Measurements from ENCODE around the gene SAMM50. TPM values are rescaled to one million over a fixed set of nuclear protein-coding genes. Genes with fewer than 3 reads are reported as not detected.

SAMM50 gene
- polyA plus RNA-seq, 3 donors, result 17.0 to 70.0 (median 62.5) TPM

GRCh38 chr22:43995798-43996169, 40.5 kb downstream of the SAMM50 start:
- Histone ChIP-seq H3K9ac (ENCODE audit: insufficient read depth, low read length, poor library complexity, severe bottlenecking) (peak overlapping the region; percentile 51), H3K36me3 (replicated peaks in 1 of 2; ENCODE audit: control insufficient read depth in 1 of 2, insufficient read depth in 2 of 2, low read length in 2 of 2) (peaks cover 36 to 67% of the 10 kb centered on the region in 2 donors), H3K4me1 (ENCODE audit: control insufficient read depth in 1 of 2, insufficient read depth in 2 of 2, low read length in 2 of 2) (peaks cover 13 to 14% of the 10 kb centered on the region in 2 donors), H3K4me2 (replicated peaks; ENCODE audit: extremely low read depth, low read length, poor library complexity, severe bottlenecking) (peak overlapping the region; percentile 82), H3K9me3 (replicated peaks in 1 of 2; ENCODE audit: control insufficient read depth in 1 of 2, insufficient read depth in 1 of 2, low read length in 2 of 2) (no peaks in the 10 kb centered on the region), H2AFZ (ENCODE audit: insufficient read depth, low read depth, low read length, poor library complexity, severe bottlenecking) (peak overlapping the region; percentile 85), H3K79me2 (ENCODE audit: insufficient read depth, low read length) (no peaks in the 10 kb centered on the region), H3K27me3 (ENCODE audit: control insufficient read depth in 2 of 2, insufficient read depth in 2 of 2, low read length in 2 of 2) (no peaks in the 10 kb centered on the region), H3K27ac (ENCODE audit: low read depth in 1 of 2, low read length in 2 of 2) (peak overlapping the region; percentile 45 to 77), H4K20me1 (ENCODE audit: insufficient read depth, low read length) (no peaks in the 10 kb centered on the region), H3K4me3 (replicated peaks in 1 of 3; ENCODE audit: low read depth in 2 of 3, low read length in 3 of 3) (peak overlapping the region in 2 of 3 experiments; percentile 35 to 69)
- no CpG with 5 or more reads among the region's 10 CpGs for WGBS (ENCODE audit: insufficient coverage)
- Mint-ChIP-seq H3K4me1 (peaks cover 20% of the 10 kb centered on the region), H3K27ac (peak overlapping the region; percentile 59 to 92 (median 88)), H3K27me3 (ENCODE audit: low read depth in 3 of 3) (peaks cover 0 to 2% (median 0%) of the 10 kb centered on the region in 3 donors), H3K9me3 (peaks cover 0 to 2% (median 0%) of the 10 kb centered on the region in 7 donors), H3K36me3 (peaks cover 63 to 80% of the 10 kb centered on the region in 2 donors), H3K4me3 (peak overlapping the region; percentile 75 to 90)
- no peak for TF ChIP-seq CTCF (IDR thresholded peaks at IDR 0.05)
- no peak for DNase-seq
- intact Hi-C loops (cut with micrococcal nuclease), result loop anchor here in 1 of 2 donors (10.0 kb wide), 1 partner anchor 179 kb away; no protein-coding TSS in a partner anchor

GRCh38 chr22:43996170-43996980, 41.1 kb downstream of the SAMM50 start:
- intact Hi-C loops (cut with micrococcal nuclease), result loop anchor here in 1 of 2 donors (10.0 kb wide), 1 partner anchor 178 kb away; no protein-coding TSS in a partner anchor
- H3K4me1 Mint-ChIP-seq, result peaks cover 20% of the 10 kb centered on the region
- Histone ChIP-seq H3K4me3 (replicated peaks in 1 of 3; ENCODE audit: low read depth in 2 of 3, low read length in 3 of 3) (peak overlapping the region in 2 of 3 experiments; percentile 35 to 69), H3K27me3 (ENCODE audit: control insufficient read depth in 2 of 2, insufficient read depth in 2 of 2, low read length in 2 of 2) (no peaks in the 10 kb centered on the region), H4K20me1 (ENCODE audit: insufficient read depth, low read length) (no peaks in the 10 kb centered on the region), H2AFZ (ENCODE audit: insufficient read depth, low read depth, low read length, poor library complexity, severe bottlenecking) (peak overlapping the region; percentile 85), H3K27ac (ENCODE audit: low read depth in 1 of 2, low read length in 2 of 2) (peak overlapping the region; percentile 45 to 77), H3K79me2 (ENCODE audit: insufficient read depth, low read length) (no peaks in the 10 kb centered on the region), H3K4me1 (ENCODE audit: control insufficient read depth in 1 of 2, insufficient read depth in 2 of 2, low read length in 2 of 2) (peaks cover 13 to 14% of the 10 kb centered on the region in 2 donors), H3K36me3 (replicated peaks in 1 of 2; ENCODE audit: control insufficient read depth in 1 of 2, insufficient read depth in 2 of 2, low read length in 2 of 2) (peaks cover 34 to 62% of the 10 kb centered on the region in 2 donors), H3K9ac (ENCODE audit: insufficient read depth, low read length, poor library complexity, severe bottlenecking) (peak overlapping the region; percentile 51), H3K9me3 (replicated peaks in 1 of 2; ENCODE audit: control insufficient read depth in 1 of 2, insufficient read depth in 1 of 2, low read length in 2 of 2) (no peaks in the 10 kb centered on the region), H3K4me2 (replicated peaks; ENCODE audit: extremely low read depth, low read length, poor library complexity, severe bottlenecking) (peak overlapping the region; percentile 82)
- H3K4me3 Mint-ChIP-seq, result peak overlapping the region; percentile 75 to 90
- TF ChIP-seq CTCF (IDR thresholded peaks at IDR 0.05), result no peak
- H3K9me3 Mint-ChIP-seq, result peaks cover 0 to 2% (median 0%) of the 10 kb centered on the region in 7 donors
- peaks cover 59 to 74% of the 10 kb centered on the region in 2 donors for H3K36me3 Mint-ChIP-seq
- peaks cover 0 to 2% (median 0%) of the 10 kb centered on the region in 3 donors for H3K27me3 Mint-ChIP-seq (ENCODE audit: low read depth in 3 of 3)
- DNase-seq, result peak; percentile 75 to 83 (median 78)
- H3K27ac Mint-ChIP-seq, result peak overlapping the region; percentile 42 to 92 (median 88)
- WGBS (ENCODE audit: insufficient coverage), result 73% methylated on average over 37 of the region's 45 CpGs
